H1 (cell line): ENCODE data around the gene TEKT1. TPM values are rescaled to one million over a fixed set of nuclear protein-coding genes. Genes with fewer than 3 reads are reported as not detected.

Experiments
- BCL11A ChIP-seq, 2 experiments: IDR thresholded peaks; one replicate each; pipeline ENCODE4 v1.6.1; 2011; ENCODE audit warnings: low read depth in 2 of 2, low read length in 2 of 2, mild to moderate bottlenecking in 2 of 2
- BRCA1 ChIP-seq: IDR thresholded peaks from 2 replicates; pipeline ENCODE4 v1.6.1; 2012; ENCODE audit warnings: low read depth, low read length, improper control_type of control experiment
- CTCF ChIP-seq, 3 experiments: IDR thresholded peaks; 1 replicate in 2 of 3; 2 replicates in 1 of 3; pipeline versions ENCODE4 v1.5.1 to v1.6.1; 2011; ENCODE audit warnings: low read length in 3 of 3, mild to moderate bottlenecking in 3 of 3, inconsistent platforms in 2 of 3, low read depth in 1 of 3, moderate library complexity in 1 of 3; ENCODE audit not compliant: insufficient read depth in 1 of 3; ENCODE audit errors: control extremely low read depth in 1 of 3
- GTF2F1 ChIP-seq: IDR thresholded peaks from 2 replicates; pipeline ENCODE4 v1.6.1; 2012; ENCODE audit warnings: low read depth, low read length, improper control_type of control experiment, borderline replicate concordance
- JUN ChIP-seq: IDR thresholded peaks from 2 replicates; pipeline ENCODE4 v1.6.1; 2011; ENCODE audit warnings: low read depth, mild to moderate bottlenecking, improper control_type of control experiment, low read length
- KDM1A ChIP-seq: fragments of 200-600, 300-600 bp; sonication (generic); IDR thresholded peaks from 2 replicates; pipeline ENCODE4 v1.7.1; 2016; ENCODE audit warnings: mild to moderate bottlenecking, low read length, borderline replicate concordance
- MAX ChIP-seq: IDR thresholded peaks from 2 replicates; pipeline ENCODE4 v1.6.1; 2012; ENCODE audit warnings: inconsistent platforms
- NANOG ChIP-seq: IDR thresholded peaks from 2 replicates; pipeline ENCODE4 v1.6.1; 2011; ENCODE audit warnings: low read length, low read depth, mild to moderate bottlenecking, inconsistent platforms; ENCODE audit not compliant: insufficient read depth, poor library complexity, severe bottlenecking
- POU5F1 ChIP-seq: IDR thresholded peaks from 2 replicates; pipeline ENCODE4 v1.6.1; 2011; ENCODE audit warnings: low read depth, mild to moderate bottlenecking, low read length, moderate library complexity
- RAD21 ChIP-seq, 2 experiments: IDR thresholded peaks in 1 of 2; conservative IDR thresholded peaks in 1 of 2; 2 replicates each; pipeline ENCODE4 v1.6.1; 2011; ENCODE audit warnings: low read depth in 2 of 2, low read length in 2 of 2, improper control_type of control experiment in 1 of 2, inconsistent platforms in 1 of 2, mild to moderate bottlenecking in 1 of 2, moderate library complexity in 1 of 2
- RFX5 ChIP-seq: IDR thresholded peaks from 2 replicates; pipeline ENCODE4 v1.6.1; 2011; ENCODE audit warnings: low read depth, low read length, improper control_type of control experiment, borderline replicate concordance
- SIRT6 ChIP-seq: IDR thresholded peaks from one replicate; pipeline ENCODE4 v1.7.1; 2012; ENCODE audit warnings: low read length, inconsistent platforms
- SIX5 ChIP-seq: IDR thresholded peaks from 2 replicates; pipeline ENCODE4 v1.6.1; 2011; ENCODE audit warnings: mild to moderate bottlenecking, low read depth, low read length
- SP1 ChIP-seq: IDR thresholded peaks from 2 replicates; pipeline ENCODE4 v1.6.1; 2011; ENCODE audit warnings: low read depth, low read length
- SP4 ChIP-seq: IDR thresholded peaks from 2 replicates; pipeline ENCODE4 v1.6.1; 2012; ENCODE audit warnings: low read length, inconsistent platforms
- SUZ12 ChIP-seq: fragments of 200-600 bp; sonication (generic); IDR thresholded peaks from 2 replicates; pipeline ENCODE4 v1.6.1; 2012; ENCODE audit warnings: mild to moderate bottlenecking, inconsistent platforms, low read length, moderate library complexity, mixed read lengths
- TEAD4 ChIP-seq: IDR thresholded peaks from 2 replicates; pipeline ENCODE4 v1.6.1; 2012; ENCODE audit warnings: low read depth, low read length, inconsistent platforms, mixed read lengths
- polyA plus RNA-seq, 7 experiments: library from polyadenylated mRNA; depleted of rRNA in 3 of 7; stranded (reverse) in 5 of 7; unstranded in 2 of 7; fragments of >200 nt in 5 of 7; fragments of 200-250 nt in 2 of 7; gene quantifications; 1 replicate in 5 of 7; 2 replicates in 1 of 7; 4 replicates in 1 of 7; pipeline versions ENCODE4 v1.2.1 to v1.2.3, GENCODE V29; 2011 to 2013; ENCODE audit warnings: missing spikeins in 2 of 7, mixed read lengths in 2 of 7
- total RNA-seq: library from RNA; stranded (reverse); fragmentation: NEBNext Ultra II Directional; extraction: Animal tissue kit (Norgen Biotek cat#: 25700); gene quantifications from 2 replicates; pipeline ENCODE4 v1.2.1, GENCODE V29; 2021

The TEKT1 gene
- total and polyA plus RNA-seq, 2 of the 8 experiments (the other 6 are each of a cell fraction or from before 2014, with no cell fraction given): not detected

GRCh38 chr17:6853764-6854442 is 22.4 kb upstream of the TEKT1 start (continued):
- TF ChIP-seq RAD21 (IDR thresholded peaks at IDR 0.05 in 1 of 2, conservative IDR thresholded peaks at IDR 0.05 in 1 of 2; ENCODE audit: low read depth in 2 of 2, low read length in 2 of 2) (peak in 1 of 2 experiments; percentile 43; a peak in 2 of 4 replicates), BRCA1 (no peak), NANOG (no peak), SP4 (no peak), JUN (no peak), SIX5 (no peak), SP1 (no peak), CTCF (IDR thresholded peaks at IDR 0.05; ENCODE audit: control extremely low read depth in 1 of 3, insufficient read depth in 1 of 3, low read depth in 1 of 3, low read length in 3 of 3) (peak; percentile 56 to 74 (median 63)), GTF2F1 (no peak), MAX (0 out of 2 replicates have a peak, but pooled peaks have one; percentile 13), KDM1A (no peak), SUZ12 (no peak), TEAD4 (no peak), SIRT6 (no peak), BCL11A (IDR thresholded peaks at IDR 0.05; ENCODE audit: low read depth in 2 of 2, low read length in 2 of 2) (no peak), RFX5 (no peak), POU5F1 (no peak)
